Upper lobe of left lung (tissue), 6 donors: ENCODE data around the gene ZNF800. TPM values are rescaled to one million over a fixed set of nuclear protein-coding genes. Genes with fewer than 3 reads are reported as not detected.
A peak's percentile ranks its signal among the peaks of the same experiment; 100 is the strongest.

Source experiments
- ATAC-seq, 2 donors: fragments of 200-7000 bp; cut with Tn5 transposase; one replicate each; pipeline ENCODE4 v1.9.1; 2022; ENCODE audit warnings: mild to moderate bottlenecking in 2 of 2, moderate library complexity in 2 of 2; ENCODE audit not compliant: low FRiP score in 2 of 2
- DNase-seq, 2 donors: peaks; one replicate each; pipeline ENCODE4 v3.0.0-alpha.2; 2019 to 2020
- H3K27ac ChIP-seq, 4 donors: fragments of 200-600 bp; sonication (generic); one replicate each; pipeline ENCODE4 v1.5.1; 2016 to 2019
- H3K27me3 ChIP-seq, 4 donors: fragments of 200-600 bp; sonication (generic); one replicate each; pipeline ENCODE4 v1.5.1; 2017 to 2019
- H3K36me3 ChIP-seq, 4 donors: fragments of 200-600 bp; sonication (generic); one replicate each; pipeline ENCODE4 v1.5.1; 2016 to 2019
- H3K4me1 ChIP-seq, 4 donors: fragments of 200-600 bp; sonication (generic); one replicate each; pipeline ENCODE4 v1.5.1; 2018 to 2019
- H3K4me3 ChIP-seq, 4 donors: fragments of 200-600 bp; sonication (generic); one replicate each; pipeline ENCODE4 v1.5.1; 2017 to 2019; ENCODE audit warnings: mild to moderate bottlenecking in 2 of 4, moderate library complexity in 1 of 4
- H3K9me3 ChIP-seq, 4 donors: fragments of 200-600 bp; sonication (generic); one replicate each; pipeline ENCODE4 v1.5.1; 2018 to 2019
- CTCF ChIP-seq, 6 experiments: fragments of 450-650 bp in 4 of 6; fragments of 200-600 bp in 2 of 6; sonication (generic) in 2 of 6; IDR thresholded peaks; one replicate each; pipeline ENCODE4 v1.5.1; 2016 to 2019; ENCODE audit warnings: antibody characterized with exemption in 6 of 6
- EP300 ChIP-seq, 4 donors: sonication (generic); formaldehyde crosslinking; IDR thresholded peaks; one replicate each; pipeline ENCODE4 v1.5.1; 2017; ENCODE audit warnings: antibody characterized with exemption in 4 of 4, control low read depth in 2 of 4
- POLR2A ChIP-seq, 4 donors: fragments of 450-650 bp; IDR thresholded peaks; one replicate each; pipeline ENCODE4 v1.5.1; 2016 to 2017; ENCODE audit warnings: antibody characterized with exemption in 4 of 4, mild to moderate bottlenecking in 2 of 4
- POLR2AphosphoS5 ChIP-seq, 2 donors: sonication (generic); formaldehyde crosslinking; IDR thresholded peaks; one replicate each; pipeline ENCODE4 v1.5.1; 2017; ENCODE audit warnings: antibody characterized with exemption in 2 of 2
- WGBS, 2 donors: methylation state at CpG; one replicate each; pipeline ENCODE4 v1.1.5; 2017 to 2018; 5-methylcytosine and 5-hydroxymethylcytosine counted together
- total RNA-seq, 6 donors: library from RNA; depleted of rRNA in 4 of 6; stranded (reverse); fragments of >200 nt in 4 of 6; gene quantifications; one replicate each; pipeline versions ENCODE4 v1.1.0 to v1.2.1, GENCODE V29; 2016 to 2021
- donor health status: DM: no; HTN: no; CAD: no; lungs with moderate emphysema.
- donor health status: DM: no; HTN: yes; CAD: no; lungs with severe emphysema.

ZNF800 gene
- total RNA-seq, 6 donors from 2014 or later = 30.8 to 45.6 (median 32.7) TPM

- Histone ChIP-seq H3K4me1 (peaks cover 0 to 12% (median 6%) of the 10 kb centered on the region in 4 donors), H3K9me3 (no peaks in the 10 kb centered on the region), H3K36me3 (no peaks in the 10 kb centered on the region), H3K27me3 (no peaks in the 10 kb centered on the region), H3K4me3 (no peak overlapping the region), H3K27ac (no peak overlapping the region)
- DNase-seq = no peak
- TF ChIP-seq POLR2A (IDR thresholded peaks at IDR 0.05) (no peak), EP300 (IDR thresholded peaks at IDR 0.05) (no peak), POLR2AphosphoS5 (IDR thresholded peaks at IDR 0.05) (no peak), CTCF (IDR thresholded peaks at IDR 0.05) (no peak)
- ATAC-seq = no peak
- 90 to 92% methylated on average over 7 of the region's 7 CpGs for WGBS, 2 donors
Observed at GRCh38 chr7:127349881-127350280, 42.6 kb downstream of the ZNF800 start.

- H3K36me3 ChIP-seq = no peaks in the 10 kb centered on the region
- TF ChIP-seq CTCF (IDR thresholded peaks at IDR 0.05) (no peak), POLR2AphosphoS5 (IDR thresholded peaks at IDR 0.05) (no peak)
- 95% methylated on average over 3 of the region's 3 CpGs for WGBS, 2 donors
- H3K27ac ChIP-seq = no peak overlapping the region
- H3K4me1 ChIP-seq = peaks cover 0 to 12% (median 6%) of the 10 kb centered on the region in 4 donors
- no peak for DNase-seq
- no peaks in the 10 kb centered on the region for H3K9me3 ChIP-seq
- H3K27me3 ChIP-seq = no peaks in the 10 kb centered on the region
- peak overlapping the region in 3 of 4 donors; percentile 31 to 45 (median 42) for H3K4me3 ChIP-seq
- ATAC-seq = no peak
Observed at GRCh38 chr7:127348247-127348631, 44.3 kb downstream of the ZNF800 start.

- no peak overlapping the region for H3K27ac ChIP-seq
- peaks cover 0 to 3% (median 1%) of the 10 kb centered on the region in 4 donors for H3K9me3 ChIP-seq
- TF ChIP-seq POLR2A (IDR thresholded peaks at IDR 0.05) (no peak), EP300 (IDR thresholded peaks at IDR 0.05) (no peak), CTCF (IDR thresholded peaks at IDR 0.05) (peak; percentile 69 to 92 (median 82)), POLR2AphosphoS5 (IDR thresholded peaks at IDR 0.05) (no peak)
- no peaks in the 10 kb centered on the region for H3K36me3 ChIP-seq
- H3K4me1 ChIP-seq = peaks cover 0 to 12% (median 6%) of the 10 kb centered on the region in 4 donors
- ATAC-seq (peak; percentile 87 to 98), DNase-seq (peak; percentile 65 to 96)
- no peaks in the 10 kb centered on the region for H3K27me3 ChIP-seq
- H3K4me3 ChIP-seq = peak overlapping the region in 3 of 4 donors; percentile 31 to 45 (median 42)
- WGBS, 2 donors = 11 to 12% methylated on average over 23 to 63 of the region's 79 CpGs
Observed at GRCh38 chr7:127347567-127348246, 44.8 kb downstream of the ZNF800 start.

- H3K27me3 ChIP-seq = no peaks in the 10 kb centered on the region
- H3K4me1 ChIP-seq = peaks cover 0 to 12% (median 6%) of the 10 kb centered on the region in 4 donors
- TF ChIP-seq EP300 (IDR thresholded peaks at IDR 0.05) (no peak), CTCF (IDR thresholded peaks at IDR 0.05) (no peak), POLR2A (IDR thresholded peaks at IDR 0.05) (no peak), POLR2AphosphoS5 (IDR thresholded peaks at IDR 0.05) (no peak)
- H3K4me3 ChIP-seq = no peak overlapping the region
- peak in 1 of 2 donors; percentile 9 for ATAC-seq
- no peak overlapping the region for H3K27ac ChIP-seq
- DNase-seq = peak in 1 of 2 donors; percentile 1
- 82 to 90% methylated on average over 9 of the region's 9 CpGs for WGBS, 2 donors
- H3K36me3 ChIP-seq = no peaks in the 10 kb centered on the region
- H3K9me3 ChIP-seq = peaks cover 0 to 7% (median 2%) of the 10 kb centered on the region in 4 donors
Observed at GRCh38 chr7:127346575-127347256, 45.8 kb downstream of the ZNF800 start.
